Endodermal cell (in vitro differentiated cells): ENCODE results near the gene SGSM2. TPM values are rescaled to one million over a fixed set of nuclear protein-coding genes. Genes with fewer than 3 reads are reported as not detected.

Experiments used
- DNase-seq: peaks from one replicate; pipeline ENCODE4 v3.0.0-alpha.2; 2017
- H3K27ac ChIP-seq: 2 replicates; pipeline ENCODE4 v1.5.1; 2013; ENCODE audit warnings: mild to moderate bottlenecking, low read depth, low read length, moderate library complexity
- H3K27me3 ChIP-seq: 2 replicates; pipeline ENCODE4 v1.6.1; 2013; ENCODE audit warnings: mild to moderate bottlenecking, low read length, moderate library complexity; ENCODE audit not compliant: insufficient read depth, control insufficient read depth, poor library complexity, severe bottlenecking
- H3K36me3 ChIP-seq: 2 replicates; pipeline ENCODE4 v1.7.0; 2013; ENCODE audit warnings: mild to moderate bottlenecking, low read length, moderate library complexity; ENCODE audit not compliant: control insufficient read depth, insufficient read depth
- H3K4me1 ChIP-seq: one replicate; pipeline ENCODE4 v1.7.0; 2013; ENCODE audit warnings: low read length; ENCODE audit not compliant: control insufficient read depth, insufficient read depth
- H3K4me3 ChIP-seq: 2 replicates; pipeline ENCODE4 v1.5.1; 2013; ENCODE audit warnings: mild to moderate bottlenecking, low read length, moderate library complexity
- H3K9ac ChIP-seq: 2 replicates; pipeline ENCODE4 v1.6.1; 2013; ENCODE audit warnings: mild to moderate bottlenecking, low read length, moderate library complexity; ENCODE audit not compliant: poor library complexity, severe bottlenecking; ENCODE audit errors: extremely low read depth
- H3K9me3 ChIP-seq: 2 replicates; pipeline ENCODE4 v1.6.1; 2013; ENCODE audit warnings: mild to moderate bottlenecking, low read length, moderate library complexity; ENCODE audit not compliant: control insufficient read depth
- H3K27ac Mint-ChIP-seq: 2 replicates; pipeline ENCODE4 v1.8.0; 2020; ENCODE audit warnings: mixed read lengths
- H3K27me3 Mint-ChIP-seq: 2 replicates; pipeline ENCODE4 v1.8.0; 2021; ENCODE audit warnings: mild to moderate bottlenecking, mixed read lengths; ENCODE audit not compliant: insufficient read depth
- H3K36me3 Mint-ChIP-seq: 2 replicates; pipeline ENCODE4 v1.8.0; 2020; ENCODE audit warnings: low read depth, mixed read lengths
- H3K4me1 Mint-ChIP-seq: 2 replicates; pipeline ENCODE4 v1.8.0; 2020; ENCODE audit warnings: mixed read lengths
- H3K4me3 Mint-ChIP-seq: 2 replicates; pipeline ENCODE4 v1.8.0; 2020; ENCODE audit warnings: mild to moderate bottlenecking, moderate library complexity, mixed read lengths
- H3K9me3 Mint-ChIP-seq: 2 replicates; pipeline ENCODE4 v1.8.0; 2020; ENCODE audit warnings: mild to moderate bottlenecking, mixed read lengths
- WGBS, 2 experiments: methylation state at CpG; one replicate each; pipeline versions ENCODE4 v1.1.5 to v1.1.7; 2013; ENCODE audit warnings: missing lambda C conversion rate in 2 of 2, mixed read lengths in 1 of 2; ENCODE audit not compliant: insufficient coverage in 1 of 2, insufficient read length in 1 of 2; 5-methylcytosine and 5-hydroxymethylcytosine counted together
- total RNA-seq, 2 donors: library from RNA; stranded (reverse); fragmentation: NEBNext Ultra II Directional in 1 of 2; extraction: Animal tissue kit (Norgen Biotek cat#: 25700) in 1 of 2; gene quantifications; 2 replicates in 1 of 2; 3 replicates in 1 of 2; pipeline ENCODE4 v1.2.1, GENCODE V29; 2021
- TF ChIP-seq, protein P1 (sequence below): fragments of 200-600 bp; sonication (generic); conservative IDR thresholded peaks from 2 replicates; pipeline ENCODE4 v1.5.0; 2021; ENCODE audit warnings: antibody characterized with exemption, mild to moderate bottlenecking

SGSM2 gene
- total RNA-seq, 2 donors from 2014 or later, result 62.5 to 77.3 TPM

DNA sequence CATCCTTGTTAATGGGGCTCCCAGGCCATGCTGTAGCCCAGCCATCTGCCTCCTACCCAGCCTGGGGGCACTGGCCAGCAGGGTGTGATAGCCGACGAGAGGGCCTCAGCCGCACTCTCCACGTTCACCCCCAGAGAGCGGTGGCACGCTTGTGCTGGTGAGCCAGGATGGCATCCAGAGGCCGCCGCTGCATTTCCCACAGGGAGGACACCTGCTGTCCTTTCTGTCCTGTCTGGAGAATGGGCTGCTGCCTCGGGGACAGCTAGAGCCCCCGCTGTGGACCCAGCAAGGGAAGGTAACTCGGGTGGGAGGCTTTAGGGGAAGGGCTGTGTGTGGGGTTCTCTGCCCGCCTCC is 27.4 kb downstream of the SGSM2 start:
- H3K9ac ChIP-seq, result no peak overlapping the region
- no peaks in the 10 kb centered on the region for H3K4me1 ChIP-seq
- WGBS, 2 experiments, result 86 to 100% methylated on average over 1 to 12 of the region's 12 CpGs
- Mint-ChIP-seq H3K4me1 (peaks cover 1% of the 10 kb centered on the region), H3K36me3 (peaks cover 11% of the 10 kb centered on the region), H3K27me3 (no peaks in the 10 kb centered on the region), H3K4me3 (no peak overlapping the region), H3K27ac (no peak overlapping the region), H3K9me3 (no peaks in the 10 kb centered on the region)
- peaks cover 18% of the 10 kb centered on the region for H3K36me3 ChIP-seq
- no peaks in the 10 kb centered on the region for H3K9me3 ChIP-seq
- no peak for DNase-seq
- TF ChIP-seq, protein P1, sequence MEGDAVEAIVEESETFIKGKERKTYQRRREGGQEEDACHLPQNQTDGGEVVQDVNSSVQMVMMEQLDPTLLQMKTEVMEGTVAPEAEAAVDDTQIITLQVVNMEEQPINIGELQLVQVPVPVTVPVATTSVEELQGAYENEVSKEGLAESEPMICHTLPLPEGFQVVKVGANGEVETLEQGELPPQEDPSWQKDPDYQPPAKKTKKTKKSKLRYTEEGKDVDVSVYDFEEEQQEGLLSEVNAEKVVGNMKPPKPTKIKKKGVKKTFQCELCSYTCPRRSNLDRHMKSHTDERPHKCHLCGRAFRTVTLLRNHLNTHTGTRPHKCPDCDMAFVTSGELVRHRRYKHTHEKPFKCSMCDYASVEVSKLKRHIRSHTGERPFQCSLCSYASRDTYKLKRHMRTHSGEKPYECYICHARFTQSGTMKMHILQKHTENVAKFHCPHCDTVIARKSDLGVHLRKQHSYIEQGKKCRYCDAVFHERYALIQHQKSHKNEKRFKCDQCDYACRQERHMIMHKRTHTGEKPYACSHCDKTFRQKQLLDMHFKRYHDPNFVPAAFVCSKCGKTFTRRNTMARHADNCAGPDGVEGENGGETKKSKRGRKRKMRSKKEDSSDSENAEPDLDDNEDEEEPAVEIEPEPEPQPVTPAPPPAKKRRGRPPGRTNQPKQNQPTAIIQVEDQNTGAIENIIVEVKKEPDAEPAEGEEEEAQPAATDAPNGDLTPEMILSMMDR, result no peak
- H3K27me3 ChIP-seq, result no peaks in the 10 kb centered on the region
- no peak overlapping the region for H3K27ac ChIP-seq
- H3K4me3 ChIP-seq, result no peak overlapping the region

DNA sequence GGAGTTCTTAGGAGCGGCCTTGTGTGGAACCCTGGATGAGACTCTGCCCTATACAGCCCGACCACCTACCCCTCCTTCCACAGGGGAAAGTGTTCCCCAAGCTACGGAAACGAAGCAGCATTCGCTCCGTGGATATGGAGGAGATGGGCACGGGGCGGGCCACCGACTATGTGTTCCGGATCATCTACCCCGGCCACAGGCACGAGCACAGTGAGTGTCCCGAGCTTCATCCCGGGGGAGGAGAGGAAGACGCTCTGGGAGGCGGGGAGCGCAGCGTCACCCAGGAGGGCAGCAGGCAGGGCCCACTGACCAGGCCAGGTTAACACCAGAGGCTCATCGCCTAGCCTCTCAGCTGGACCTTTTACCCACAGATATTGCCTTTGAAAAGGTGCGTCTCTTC is 27.8 kb downstream of the SGSM2 start:
- 95 to 96% methylated on average over 12 to 20 of the region's 20 CpGs for WGBS, 2 experiments
- no peaks in the 10 kb centered on the region for H3K27me3 Mint-ChIP-seq
- H3K36me3 Mint-ChIP-seq, result peaks cover 11% of the 10 kb centered on the region
- Histone ChIP-seq H3K9ac (no peak overlapping the region), H3K4me3 (no peak overlapping the region), H3K36me3 (peaks cover 18% of the 10 kb centered on the region), H3K9me3 (no peaks in the 10 kb centered on the region), H3K27ac (no peak overlapping the region), H3K27me3 (no peaks in the 10 kb centered on the region), H3K4me1 (no peaks in the 10 kb centered on the region)
- H3K4me3 Mint-ChIP-seq, result no peak overlapping the region
- no peak for DNase-seq
- H3K9me3 Mint-ChIP-seq, result no peaks in the 10 kb centered on the region
- TF ChIP-seq, protein P1, result no peak
- H3K4me1 Mint-ChIP-seq, result peaks cover 1% of the 10 kb centered on the region
- H3K27ac Mint-ChIP-seq, result no peak overlapping the region

DNA sequence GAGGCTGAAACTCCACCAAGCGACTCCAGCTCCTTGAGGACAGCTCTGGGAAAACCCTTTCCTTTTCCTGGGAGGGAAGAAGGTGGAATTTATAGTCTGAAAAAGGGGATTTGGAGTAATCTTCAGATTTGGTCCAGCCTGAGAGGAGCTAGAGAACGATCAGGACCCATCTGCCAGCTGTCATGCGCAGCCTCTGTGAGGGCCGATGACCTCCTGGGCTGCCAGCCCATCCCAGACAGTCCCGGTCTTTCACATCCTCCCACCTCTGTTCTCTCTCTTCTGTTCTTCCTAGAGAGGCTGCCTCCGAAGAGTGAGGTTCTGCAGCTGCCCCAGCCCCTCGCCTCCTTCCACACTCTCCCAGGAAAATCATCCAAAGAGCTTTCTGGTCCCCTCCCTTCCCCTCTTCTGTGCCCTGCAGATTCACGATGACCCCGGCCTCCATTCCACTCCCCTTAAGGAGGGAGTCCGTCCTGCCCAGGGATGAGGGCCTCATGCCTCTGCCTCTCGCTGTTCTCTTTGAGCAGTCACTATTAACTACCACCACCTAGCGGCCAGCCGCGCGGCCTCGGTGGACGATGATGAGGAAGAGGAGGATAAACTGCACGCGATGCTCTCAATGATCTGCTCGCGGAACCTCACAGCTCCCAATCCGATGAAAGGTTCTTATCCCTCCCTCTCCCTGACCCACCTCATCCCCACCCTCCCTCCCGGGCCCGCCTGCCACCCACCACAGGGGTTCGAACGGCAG is 29.6 kb downstream of the SGSM2 start:
- Histone ChIP-seq H3K4me1 (no peaks in the 10 kb centered on the region), H3K27me3 (no peaks in the 10 kb centered on the region), H3K4me3 (no peak overlapping the region), H3K9me3 (no peaks in the 10 kb centered on the region), H3K27ac (no peak overlapping the region), H3K36me3 (peaks cover 19% of the 10 kb centered on the region), H3K9ac (no peak overlapping the region)
- H3K4me1 Mint-ChIP-seq, result peaks cover 1% of the 10 kb centered on the region
- H3K36me3 Mint-ChIP-seq, result peaks cover 8% of the 10 kb centered on the region
- 85 to 88% methylated on average over 14 to 23 of the region's 26 CpGs for WGBS, 2 experiments
- H3K27me3 Mint-ChIP-seq, result no peaks in the 10 kb centered on the region
- TF ChIP-seq, protein P1, result peak; percentile 74
- no peaks in the 10 kb centered on the region for H3K9me3 Mint-ChIP-seq
- no peak overlapping the region for H3K4me3 Mint-ChIP-seq
- DNase-seq, result peak; percentile 92
- H3K27ac Mint-ChIP-seq, result no peak overlapping the region
